Mesodermal cell (in vitro differentiated cells): ENCODE data around the gene IGF2R.

Source experiments
- H3K27ac ChIP-seq: 2 replicates; pipeline ENCODE4 v1.7.0; 2013; ENCODE audit warnings: mild to moderate bottlenecking, low read depth, low read length, moderate library complexity; ENCODE audit not compliant: severe bottlenecking
- H3K36me3 ChIP-seq: 2 replicates; pipeline ENCODE4 v1.7.1; 2013; ENCODE audit warnings: mild to moderate bottlenecking, low read length, moderate library complexity; ENCODE audit not compliant: control insufficient read depth, insufficient read depth
- H3K4me1 ChIP-seq: one replicate; pipeline ENCODE4 v1.7.1; 2013; ENCODE audit warnings: mild to moderate bottlenecking, low read length; ENCODE audit not compliant: insufficient read depth, control insufficient read depth, poor library complexity, severe bottlenecking
- H3K4me3 ChIP-seq: 2 replicates; pipeline ENCODE4 v1.7.0; 2013; ENCODE audit warnings: low read length, control low read depth, mild to moderate bottlenecking; ENCODE audit not compliant: insufficient read depth, poor library complexity, severe bottlenecking; ENCODE audit errors: extremely low read depth
- H3K9me3 ChIP-seq: 2 replicates; pipeline ENCODE4 v1.7.1; 2013; ENCODE audit warnings: mild to moderate bottlenecking, low read length, moderate library complexity; ENCODE audit not compliant: control insufficient read depth
- WGBS, 2 experiments: methylation state at CpG; one replicate each; pipeline ENCODE4 v1.1.5; 2013; ENCODE audit warnings: missing lambda C conversion rate in 2 of 2; ENCODE audit not compliant: insufficient coverage in 2 of 2; 5-methylcytosine and 5-hydroxymethylcytosine counted together

The IGF2R gene

GRCh38 chr6:160071805-160072690, 103.2 kb downstream of the IGF2R start:
- Histone ChIP-seq H3K27ac (no peak overlapping the region), H3K36me3 (peaks cover 98% of the 10 kb centered on the region), H3K4me1 (no peaks in the 10 kb centered on the region), H3K9me3 (no peaks in the 10 kb centered on the region), H3K4me3 (no peak overlapping the region)
- WGBS, 2 experiments = 92 to 93% methylated on average over 9 to 10 of the region's 11 CpGs

- peaks cover 98% of the 10 kb centered on the region for H3K36me3 ChIP-seq
- WGBS, 2 experiments = 95 to 99% methylated on average over 9 of the region's 9 CpGs
Measured at GRCh38 chr6:160073272-160073671, 104.4 kb downstream of the IGF2R start.

GRCh38 chr6:160076009-160076408, 107.1 kb downstream of the IGF2R start:
- no peak overlapping the region for H3K4me3 ChIP-seq
- no peaks in the 10 kb centered on the region for H3K9me3 ChIP-seq
- peaks cover 97% of the 10 kb centered on the region for H3K36me3 ChIP-seq
- no peak overlapping the region for H3K27ac ChIP-seq
- WGBS, 2 experiments = 93 to 96% methylated on average over 2 to 4 of the region's 5 CpGs
- no peaks in the 10 kb centered on the region for H3K4me1 ChIP-seq

More at GRCh38 chr6:160073272-160073671, 104.4 kb downstream of the IGF2R start:
- Histone ChIP-seq H3K9me3 (no peaks in the 10 kb centered on the region), H3K4me3 (no peak overlapping the region), H3K27ac (no peak overlapping the region), H3K4me1 (no peaks in the 10 kb centered on the region)

- Histone ChIP-seq H3K36me3 (peaks cover 99% of the 10 kb centered on the region), H3K9me3 (no peaks in the 10 kb centered on the region), H3K4me1 (no peaks in the 10 kb centered on the region), H3K4me3 (no peak overlapping the region), H3K27ac (no peak overlapping the region)
- 96 to 97% methylated on average over 5 of the region's 5 CpGs for WGBS, 2 experiments
Measured at GRCh38 chr6:160077024-160077423, 108.1 kb downstream of the IGF2R start.

DNA sequence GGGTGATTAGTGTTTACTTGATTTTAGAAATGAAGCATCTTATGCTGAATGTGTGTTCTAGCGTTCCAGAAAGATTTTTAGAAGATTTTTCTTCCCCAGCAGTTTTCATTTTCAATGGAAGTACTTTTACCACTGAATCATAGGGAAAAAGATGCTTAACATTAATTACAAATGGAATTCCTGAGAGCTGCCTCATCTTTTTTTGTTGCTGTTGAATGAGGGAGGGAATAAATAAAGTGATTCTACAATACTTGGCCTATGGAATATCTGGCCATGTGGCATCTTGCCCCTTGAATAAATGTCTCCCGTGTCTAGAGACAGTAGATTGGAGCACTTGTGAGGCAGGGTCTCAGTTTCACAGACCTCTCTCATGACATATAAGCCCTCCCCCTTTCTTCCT, 108.6 kb downstream of the IGF2R start:
- 83 to 100% methylated on average over 1 of the region's 2 CpGs for WGBS, 2 experiments
- Histone ChIP-seq H3K36me3 (peaks cover 99% of the 10 kb centered on the region), H3K4me3 (no peak overlapping the region), H3K4me1 (no peaks in the 10 kb centered on the region), H3K9me3 (no peaks in the 10 kb centered on the region), H3K27ac (no peak overlapping the region)

DNA sequence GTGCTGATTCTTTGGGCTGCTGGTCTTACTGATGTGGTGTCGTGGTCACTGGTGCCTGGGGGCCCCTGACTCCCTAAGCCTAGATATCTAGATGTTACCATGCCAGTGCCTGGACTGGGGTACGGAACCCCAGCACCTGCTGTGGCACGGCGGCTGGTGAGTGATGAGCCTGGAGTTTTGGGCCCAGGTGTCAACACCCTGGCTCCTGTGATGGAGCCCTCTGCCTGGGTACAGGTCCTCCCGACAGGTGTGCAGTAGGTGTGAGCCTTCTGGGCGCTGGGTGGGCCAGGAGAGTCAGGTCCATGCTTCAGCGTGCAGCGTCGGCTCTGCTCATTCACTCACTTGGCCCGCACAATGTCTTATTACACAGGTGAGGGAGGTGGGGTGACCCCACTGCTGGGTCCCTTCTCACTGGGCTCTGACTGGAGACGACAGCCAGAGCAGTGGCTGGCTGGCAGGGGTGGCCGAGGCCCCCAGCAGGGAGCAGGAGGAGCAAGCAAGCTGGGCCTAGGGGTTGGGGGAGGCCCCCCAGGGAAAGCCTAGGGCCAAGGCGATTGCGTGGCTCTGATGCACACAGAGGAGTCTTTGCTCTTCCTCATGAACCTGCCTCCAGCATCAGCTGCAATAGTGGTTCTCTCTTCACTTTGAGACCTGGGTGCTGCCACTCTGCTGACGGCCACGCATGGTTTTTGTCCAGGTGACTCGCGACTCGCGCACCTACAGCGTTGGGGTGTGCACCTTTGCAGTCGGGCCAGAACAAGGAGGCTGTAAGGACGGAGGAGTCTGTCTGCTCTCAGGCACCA, 110.2 kb downstream of the IGF2R start:
- no peak overlapping the region for H3K27ac ChIP-seq
- no peaks in the 10 kb centered on the region for H3K9me3 ChIP-seq
- H3K4me1 ChIP-seq = no peaks in the 10 kb centered on the region
- no peak overlapping the region for H3K4me3 ChIP-seq
- WGBS, 2 experiments = 93 to 98% methylated on average over 18 to 23 of the region's 23 CpGs
- peaks cover 96% of the 10 kb centered on the region for H3K36me3 ChIP-seq

DNA sequence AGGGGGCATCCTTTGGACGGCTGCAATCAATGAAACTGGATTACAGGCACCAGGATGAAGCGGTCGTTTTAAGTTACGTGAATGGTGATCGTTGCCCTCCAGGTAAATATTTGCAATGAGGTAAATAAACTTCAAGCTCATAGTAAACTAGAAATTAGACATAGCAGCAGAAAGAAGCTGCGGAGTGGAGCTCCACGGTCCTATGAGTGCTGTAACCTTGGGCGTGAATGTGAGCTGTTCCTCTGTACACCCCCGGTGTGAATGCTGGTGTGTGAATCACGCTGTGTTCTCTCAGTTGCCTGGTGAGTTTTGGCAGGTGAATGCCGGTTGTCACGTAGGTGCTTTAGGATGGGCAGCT, 110.8 kb downstream of the IGF2R start:
- no peak overlapping the region for H3K27ac ChIP-seq
- whole genome bisulfite sequencing, 2 experiments = 91 to 100% methylated on average over 7 to 12 of the region's 12 CpGs
- no peaks in the 10 kb centered on the region for H3K9me3 ChIP-seq
- no peak overlapping the region for H3K4me3 ChIP-seq
- no peaks in the 10 kb centered on the region for H3K4me1 ChIP-seq
- H3K36me3 ChIP-seq = peaks cover 96% of the 10 kb centered on the region

DNA sequence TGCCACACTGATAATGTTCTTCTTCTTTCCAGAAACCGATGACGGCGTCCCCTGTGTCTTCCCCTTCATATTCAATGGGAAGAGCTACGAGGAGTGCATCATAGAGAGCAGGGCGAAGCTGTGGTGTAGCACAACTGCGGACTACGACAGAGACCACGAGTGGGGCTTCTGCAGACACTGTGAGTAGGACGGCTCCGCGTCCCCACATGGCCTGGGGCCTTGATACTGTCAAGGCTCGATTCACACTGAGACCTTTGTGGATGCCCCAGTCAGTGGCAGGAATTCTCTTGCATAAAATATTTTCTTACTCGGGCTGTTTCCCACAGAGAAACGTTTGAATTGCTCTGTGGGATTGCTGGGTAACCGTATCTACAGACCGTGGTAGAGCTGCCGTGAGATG, 111.2 kb downstream of the IGF2R start:
- Histone ChIP-seq H3K36me3 (peaks cover 96% of the 10 kb centered on the region), H3K9me3 (no peaks in the 10 kb centered on the region), H3K27ac (no peak overlapping the region), H3K4me3 (no peak overlapping the region), H3K4me1 (no peaks in the 10 kb centered on the region)
- WGBS, 2 experiments = 95 to 97% methylated on average over 16 to 17 of the region's 17 CpGs

DNA sequence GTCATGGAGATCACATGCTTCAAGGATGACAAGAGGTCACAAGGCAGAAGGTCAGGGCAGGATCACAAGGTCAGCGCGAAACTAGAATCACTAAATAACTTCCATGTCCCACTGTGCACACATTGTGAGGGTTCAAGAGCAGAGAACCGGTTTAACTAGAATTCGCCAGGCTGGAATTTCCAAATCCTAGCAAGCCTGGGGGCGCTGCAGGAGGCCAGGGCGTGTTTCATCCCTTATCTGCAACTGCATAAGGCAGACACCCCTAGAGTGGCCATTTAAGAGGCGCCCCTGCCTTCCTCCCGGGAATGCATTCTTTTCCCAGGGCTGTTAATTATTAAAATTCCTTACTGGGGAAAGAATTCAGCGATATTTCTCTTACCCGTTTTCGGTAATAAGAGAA, 112.5 kb downstream of the IGF2R start:
- H3K4me1 ChIP-seq = no peaks in the 10 kb centered on the region
- no peak overlapping the region for H3K4me3 ChIP-seq
- H3K36me3 ChIP-seq = peaks cover 96% of the 10 kb centered on the region
- no peaks in the 10 kb centered on the region for H3K9me3 ChIP-seq
- WGBS, 2 experiments = 90 to 96% methylated on average over 7 to 11 of the region's 11 CpGs
- H3K27ac ChIP-seq = no peak overlapping the region

- 96 to 97% methylated on average over 4 to 5 of the region's 8 CpGs for WGBS, 2 experiments
- Histone ChIP-seq H3K4me1 (no peaks in the 10 kb centered on the region), H3K9me3 (no peaks in the 10 kb centered on the region), H3K27ac (no peak overlapping the region), H3K36me3 (peaks cover 93% of the 10 kb centered on the region), H3K4me3 (no peak overlapping the region)
Measured at GRCh38 chr6:160082627-160083026, 113.7 kb downstream of the IGF2R start.
